Hindlimb muscle (tissue), 1 donor: ENCODE results near the gene TMEM217. TPM values are rescaled to one million over a fixed set of nuclear protein-coding genes. Genes with fewer than 3 reads are reported as not detected.

Experiments used
- polyA plus RNA-seq: library from polyadenylated mRNA; unstranded; fragments of 120-200 nt; gene quantifications from one replicate; pipeline ENCODE4 v1.2.1, GENCODE V29; 2013; ENCODE audit not compliant: insufficient read length

Gene TMEM217
- polyA plus RNA-seq, 1 donor = 0.72 TPM

Other genes starting within 250 kb of the TMEM217 start
- 21.7 TPM for gene PIM1, start 88.0 kb downstream of the TMEM217 start, polyA plus RNA-seq
- 6.8 TPM for gene TBC1D22B, start 372 bp downstream of the TMEM217 start, polyA plus RNA-seq
- gene RNF8, start 95.8 kb upstream of the TMEM217 start, polyA plus RNA-seq = 14.7 TPM
- 33.0 TPM for gene CMTR1, start 175.1 kb upstream of the TMEM217 start, polyA plus RNA-seq
- gene CCDC167, start 241.7 kb upstream of the TMEM217 start, polyA plus RNA-seq = 19.1 TPM